A673 (cell line): Measurements from ENCODE around the gene LRRC74A. TPM values are rescaled to one million over a fixed set of nuclear protein-coding genes. Genes with fewer than 3 reads are reported as not detected.

Experiments
- BruUV-seq: library from RNA; stranded (reverse); fragments of 400-500 nt; replicated peaks from 2 replicates; lab custom pipeline; 2021; lab: Mats Ljungman, UMichigan
- CTCF ChIA-PET: fragments of 300-600 bp; sonication (Branson Sonifier 250); formaldehyde crosslinking; loops from one replicate; lab custom pipeline; 2022; ENCODE audit warnings: antibody characterized with exemption; lab: Charles Lee
- POLR2A ChIA-PET: fragments of 300-600 bp; sonication (Branson Sonifier 250); formaldehyde crosslinking; loops from one replicate; lab custom pipeline; 2022; ENCODE audit warnings: antibody characterized with exemption; ENCODE audit not compliant: low non-redundant PET; lab: Charles Lee
- DNase-seq: peaks from one replicate; pipeline ENCODE4 v3.0.0-alpha.2; 2015; ENCODE audit warnings: low spot score
- H3K27ac ChIP-seq: fragments of 200-600 bp; sonication (generic); 2 replicates; pipeline ENCODE4 v1.5.1; 2016; ENCODE audit warnings: mixed run types, low read depth, mild to moderate bottlenecking, mixed read lengths, antibody characterized with exemption, low read length; ENCODE audit not compliant: poor library complexity, severe bottlenecking
- H3K27me3 ChIP-seq: fragments of 200-600 bp; sonication (generic); replicated peaks from 2 replicates; pipeline ENCODE4 v1.6.1; 2017; ENCODE audit warnings: mixed run types, low read depth, mild to moderate bottlenecking, mixed read lengths, antibody characterized with exemption, low read length; ENCODE audit not compliant: insufficient read depth, poor library complexity
- H3K36me3 ChIP-seq: fragments of 200-600 bp; sonication (generic); 2 replicates; pipeline ENCODE4 v1.6.1; 2016; ENCODE audit warnings: mixed run types, mild to moderate bottlenecking, mixed read lengths, antibody characterized with exemption, low read length; ENCODE audit not compliant: insufficient read depth, poor library complexity, severe bottlenecking
- H3K4me1 ChIP-seq: fragments of 200-600 bp; sonication (generic); 2 replicates; pipeline ENCODE4 v1.6.1; 2017; ENCODE audit warnings: mixed run types, mild to moderate bottlenecking, mixed read lengths, antibody characterized with exemption, low read length; ENCODE audit not compliant: insufficient read depth, poor library complexity, severe bottlenecking
- H3K4me3 ChIP-seq: fragments of 200-600 bp; sonication (generic); 2 replicates; pipeline ENCODE4 v1.5.1; 2016; ENCODE audit warnings: low read depth, mixed run types, mild to moderate bottlenecking, mixed read lengths, low read length; ENCODE audit not compliant: poor library complexity, severe bottlenecking
- H3K9me3 ChIP-seq: fragments of 200-600 bp; sonication (generic); 2 replicates; pipeline ENCODE4 v1.6.1; 2016; ENCODE audit warnings: mixed run types, low read depth, mild to moderate bottlenecking, mixed read lengths, antibody characterized with exemption, low read length; ENCODE audit not compliant: poor library complexity, severe bottlenecking
- EZH2 ChIP-seq: fragments of 200-600 bp; sonication (generic); IDR thresholded peaks from 2 replicates; pipeline ENCODE4 v1.6.1; 2017; ENCODE audit warnings: borderline replicate concordance, low read depth, mild to moderate bottlenecking, mixed read lengths, antibody characterized with exemption, low read length; ENCODE audit not compliant: poor library complexity, severe bottlenecking
- intact Hi-C: fragments of 100-400 bp; cut with micrococcal nuclease; formaldehyde crosslinking; loops from one replicate; pipeline ENCODE4 v1.10.0; 2022; ENCODE audit not compliant: unreplicated experiment
- total RNA-seq: library from RNA; stranded (reverse); gene quantifications from 2 replicates; pipeline ENCODE4 v1.2.3, GENCODE V29; 2021
- TF ChIP-seq, protein P1 (sequence below): fragments of 300-800, 200-600 bp; sonication (generic); conservative IDR thresholded peaks from 2 replicates; pipeline ENCODE4 v1.5.1; 2017; ENCODE audit warnings: low read depth, mild to moderate bottlenecking, antibody characterized with exemption, low read length, moderate library complexity, mixed read lengths

Gene LRRC74A
- total RNA-seq, 1 experiment from 2014 or later = not detected

GRCh38 chr14:76782115-76782884 lies 43.9 kb upstream of the LRRC74A start:
- BruUV-seq = no TSS peak
- Histone ChIP-seq H3K4me3 (no peak overlapping the region), H3K36me3 (no peaks in the 10 kb centered on the region), H3K9me3 (no peaks in the 10 kb centered on the region), H3K27me3 (no peaks in the 10 kb centered on the region), H3K27ac (no peak overlapping the region), H3K4me1 (no peaks in the 10 kb centered on the region)
- no peak for DNase-seq
- POLR2A ChIA-PET = no interaction called here
- no peak for TF ChIP-seq EZH2
- TF ChIP-seq, protein P1, sequence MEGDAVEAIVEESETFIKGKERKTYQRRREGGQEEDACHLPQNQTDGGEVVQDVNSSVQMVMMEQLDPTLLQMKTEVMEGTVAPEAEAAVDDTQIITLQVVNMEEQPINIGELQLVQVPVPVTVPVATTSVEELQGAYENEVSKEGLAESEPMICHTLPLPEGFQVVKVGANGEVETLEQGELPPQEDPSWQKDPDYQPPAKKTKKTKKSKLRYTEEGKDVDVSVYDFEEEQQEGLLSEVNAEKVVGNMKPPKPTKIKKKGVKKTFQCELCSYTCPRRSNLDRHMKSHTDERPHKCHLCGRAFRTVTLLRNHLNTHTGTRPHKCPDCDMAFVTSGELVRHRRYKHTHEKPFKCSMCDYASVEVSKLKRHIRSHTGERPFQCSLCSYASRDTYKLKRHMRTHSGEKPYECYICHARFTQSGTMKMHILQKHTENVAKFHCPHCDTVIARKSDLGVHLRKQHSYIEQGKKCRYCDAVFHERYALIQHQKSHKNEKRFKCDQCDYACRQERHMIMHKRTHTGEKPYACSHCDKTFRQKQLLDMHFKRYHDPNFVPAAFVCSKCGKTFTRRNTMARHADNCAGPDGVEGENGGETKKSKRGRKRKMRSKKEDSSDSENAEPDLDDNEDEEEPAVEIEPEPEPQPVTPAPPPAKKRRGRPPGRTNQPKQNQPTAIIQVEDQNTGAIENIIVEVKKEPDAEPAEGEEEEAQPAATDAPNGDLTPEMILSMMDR = no peak
- intact Hi-C loops = no loop called here
- CTCF ChIA-PET = no interaction called here

GRCh38 chr14:76782885-76783566 lies 43.2 kb upstream of the LRRC74A start:
- no peaks in the 10 kb centered on the region for H3K4me1 ChIP-seq
- no peaks in the 10 kb centered on the region for H3K27me3 ChIP-seq
- no peak overlapping the region for H3K27ac ChIP-seq
- no TSS peak for BruUV-seq
- DNase-seq = no peak
- ChIA-PET CTCF (interaction anchor here (0.5 kb wide), 2 partner anchors 18 to 29 kb away, joined by 4 read pairs; no protein-coding TSS in a partner anchor), POLR2A (no interaction called here)
- H3K36me3 ChIP-seq = no peaks in the 10 kb centered on the region
- TF ChIP-seq EZH2 = no peak
- no peak overlapping the region for H3K4me3 ChIP-seq
- intact Hi-C loops = no loop called here
- H3K9me3 ChIP-seq = no peaks in the 10 kb centered on the region

GRCh38 chr14:76784266-76784874 lies 41.8 kb upstream of the LRRC74A start:
- TF ChIP-seq EZH2 = no peak
- TF ChIP-seq, protein P1 = no peak
- H3K9me3 ChIP-seq = no peaks in the 10 kb centered on the region
- no peak overlapping the region for H3K4me3 ChIP-seq
- H3K36me3 ChIP-seq = peaks cover 10% of the 10 kb centered on the region
- no TSS peak for BruUV-seq
- H3K27ac ChIP-seq = no peak overlapping the region
- intact Hi-C loops = loop anchor here (2.0 kb wide), 1 partner anchor 76 kb away; no protein-coding TSS in a partner anchor
- ChIA-PET CTCF (interaction anchor here (0.5 to 1.7 kb wide), 4 partner anchors 8 to 713 kb away, joined by 5 to 17 read pairs (median 7); no protein-coding TSS in a partner anchor), POLR2A (no interaction called here)
- H3K4me1 ChIP-seq = no peaks in the 10 kb centered on the region
- DNase-seq = no peak
- no peaks in the 10 kb centered on the region for H3K27me3 ChIP-seq
